NT2/D1 (cell line): Measurements from ENCODE around the gene TBC1D10B.
A peak's percentile ranks its signal among the peaks of the same experiment; 100 is the strongest.
"Not testable (repeated sequence)": the region's sequence is repeated elsewhere in the genome, so short reads cannot be mapped to it uniquely, and the experiment has no call there.

Experiments
- DNase-seq: peaks from one replicate; pipeline ENCODE4 v3.0.0-alpha.2; 2011; ENCODE audit warnings: low read depth, low spot score
- H3K27me3 ChIP-seq: 2 replicates; pipeline ENCODE4 v1.6.0; 2011; ENCODE audit warnings: mild to moderate bottlenecking; ENCODE audit not compliant: insufficient read length, insufficient read depth
- H3K36me3 ChIP-seq: 2 replicates; pipeline ENCODE4 v1.6.1; 2011; ENCODE audit warnings: mild to moderate bottlenecking, low read length, mixed read lengths; ENCODE audit not compliant: insufficient read depth, insufficient read length
- H3K4me1 ChIP-seq: 2 replicates; pipeline ENCODE4 v1.5.1; 2011; ENCODE audit not compliant: insufficient read depth, insufficient read length
- H3K4me3 ChIP-seq: 2 replicates; pipeline ENCODE4 v1.5.1; 2011; ENCODE audit warnings: low read depth; ENCODE audit not compliant: insufficient read length
- H3K9ac ChIP-seq: 2 replicates; pipeline ENCODE4 v1.6.0; 2011; ENCODE audit warnings: low read depth; ENCODE audit not compliant: insufficient read length
- H3K9me3 ChIP-seq: 2 replicates; pipeline ENCODE4 v1.5.1; 2011; ENCODE audit warnings: mild to moderate bottlenecking, low read length; ENCODE audit not compliant: insufficient read depth
- SUZ12 ChIP-seq: IDR thresholded peaks from 2 replicates; pipeline ENCODE4 v1.6.1; 2011; ENCODE audit not compliant: insufficient read length, insufficient read depth; ENCODE audit errors: extremely low read depth
- YY1 ChIP-seq: IDR thresholded peaks from 2 replicates; pipeline ENCODE4 v1.6.1; 2011; ENCODE audit not compliant: insufficient read length, insufficient read depth
- ZNF274 ChIP-seq: IDR thresholded peaks from 2 replicates; pipeline ENCODE4 v1.6.1; 2011; ENCODE audit warnings: mild to moderate bottlenecking, low read depth, low read length

The TBC1D10B gene

DNA sequence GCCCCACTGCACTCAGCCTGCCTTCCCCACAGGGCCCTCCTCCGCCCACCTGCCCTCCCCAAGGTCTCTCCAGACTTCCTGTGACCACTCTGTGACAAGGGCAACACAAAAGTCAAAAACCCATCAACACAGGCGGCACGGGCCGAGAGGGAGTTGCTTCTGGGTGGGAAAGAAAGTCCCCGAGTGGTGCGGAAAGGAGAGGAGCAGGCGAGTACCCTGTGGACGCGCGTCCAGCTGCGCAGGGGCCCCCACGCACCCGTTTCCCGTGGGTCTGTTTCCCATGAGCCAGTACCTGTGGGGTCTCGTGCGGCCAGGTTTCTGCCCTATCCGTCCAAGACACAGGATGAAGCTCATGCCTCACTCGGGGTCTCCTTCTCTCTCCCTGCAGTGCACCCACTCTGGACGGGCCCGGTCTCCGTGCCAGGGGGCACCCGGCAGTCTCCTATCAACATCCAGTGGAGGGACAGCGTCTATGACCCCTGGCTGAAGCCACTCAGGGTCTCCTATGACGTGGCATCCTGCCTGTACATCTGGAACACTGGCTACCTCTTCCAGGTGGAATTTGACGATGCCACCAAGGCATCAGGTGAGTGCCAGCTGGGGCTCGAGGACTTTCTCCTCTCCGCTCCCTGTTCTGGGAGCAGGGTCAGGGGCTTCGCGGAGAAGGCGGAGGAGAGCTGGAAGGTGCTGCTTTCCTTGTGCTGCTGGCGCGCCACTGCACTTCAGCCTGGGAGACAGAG lies 27.4 kb downstream of the TBC1D10B start:
- H3K9ac ChIP-seq = no peak overlapping the region
- TF ChIP-seq YY1 (no peak), SUZ12 (no peak), ZNF274 (no peak)

DNA sequence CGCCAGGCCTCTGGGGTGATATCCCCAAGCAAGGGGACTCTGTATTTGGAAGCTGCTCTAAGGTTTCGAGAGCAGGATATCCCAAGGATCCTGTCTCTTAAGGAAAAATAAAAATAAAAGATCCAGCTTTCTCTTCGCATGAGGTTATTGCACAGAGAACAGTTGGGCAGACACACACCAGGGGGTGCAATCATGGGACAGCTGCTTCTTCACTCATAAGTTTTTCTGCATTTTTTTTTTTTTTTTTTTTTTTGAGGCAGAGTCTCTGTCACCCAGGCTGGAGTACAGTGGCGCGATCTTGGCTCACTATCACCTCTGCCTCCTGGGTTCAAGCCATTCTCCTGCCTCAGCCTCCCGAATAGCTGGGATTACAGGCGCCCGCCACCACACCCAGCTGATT lies 28.3 kb downstream of the TBC1D10B start:
- not testable (repeated sequence) for H3K36me3 ChIP-seq, H3K4me1 ChIP-seq, H3K27me3 ChIP-seq, H3K9me3 ChIP-seq, H3K9ac ChIP-seq, H3K4me3 ChIP-seq, DNase-seq

More for the DNA sequence above, 27.4 kb downstream of the TBC1D10B start:
- no peak overlapping the region for H3K4me3 ChIP-seq
- DNase-seq = no peak
- H3K36me3 ChIP-seq = peaks cover 9% of the 10 kb centered on the region
- H3K9me3 ChIP-seq = no peaks in the 10 kb centered on the region
- no peaks in the 10 kb centered on the region for H3K4me1 ChIP-seq
- H3K27me3 ChIP-seq = no peaks in the 10 kb centered on the region

GRCh38 chr16:30340621-30341020 lies 29.7 kb downstream of the TBC1D10B start:
- no peak for TF ChIP-seq YY1
- TF ChIP-seq SUZ12 = no peak
- TF ChIP-seq ZNF274 = no peak
- Histone ChIP-seq H3K9me3 (no peaks in the 10 kb centered on the region), H3K27me3 (no peaks in the 10 kb centered on the region), H3K36me3 (peaks cover 9% of the 10 kb centered on the region), H3K4me1 (peaks cover 4% of the 10 kb centered on the region), H3K4me3 (no peak overlapping the region), H3K9ac (no peak overlapping the region)
- DNase-seq = no peak

DNA sequence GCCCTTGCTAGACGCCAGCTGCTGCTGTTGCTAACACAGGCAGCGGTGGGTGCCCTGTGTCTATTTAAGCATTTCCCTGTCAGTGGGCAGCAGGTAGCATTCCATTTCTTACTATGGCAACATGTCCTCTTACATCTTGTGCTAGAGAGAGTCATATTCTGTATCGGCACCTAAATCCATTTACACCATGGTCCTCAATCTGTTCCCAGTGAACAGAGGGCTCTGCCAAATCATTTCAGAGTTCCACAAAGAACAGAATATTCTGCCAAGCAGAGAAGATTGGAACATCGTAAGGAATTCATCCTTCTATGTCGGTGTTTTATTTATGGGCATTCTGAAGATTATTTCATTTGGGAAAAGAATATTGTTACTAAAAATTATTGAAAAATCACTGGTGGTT lies 31.6 kb downstream of the TBC1D10B start:
- not testable (repeated sequence) for H3K4me3 ChIP-seq, DNase-seq, H3K9ac ChIP-seq, H3K36me3 ChIP-seq, H3K4me1 ChIP-seq, H3K9me3 ChIP-seq, H3K27me3 ChIP-seq

DNA sequence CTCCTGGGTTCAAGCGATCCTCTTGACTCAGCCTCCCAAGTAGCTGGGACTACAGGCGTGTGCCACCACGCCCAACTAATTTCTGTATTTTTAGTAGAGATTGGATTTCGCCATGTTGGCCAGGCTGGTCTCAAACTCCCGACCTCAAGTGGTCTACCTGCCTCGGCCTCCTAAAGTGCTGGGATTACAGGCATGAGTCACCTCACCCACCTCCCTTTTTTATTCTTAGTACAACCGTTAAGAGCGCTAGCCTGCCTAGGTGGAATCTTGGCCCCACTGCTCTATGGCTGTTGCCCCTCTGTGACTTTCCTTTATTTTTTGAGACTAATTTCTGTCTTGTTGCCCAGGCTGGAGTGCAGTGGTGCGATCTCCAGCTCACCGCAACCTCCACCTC lies 32.3 kb downstream of the TBC1D10B start:
- not testable (repeated sequence) for DNase-seq, H3K4me1 ChIP-seq, H3K27me3 ChIP-seq, H3K4me3 ChIP-seq, H3K36me3 ChIP-seq, H3K9ac ChIP-seq, H3K9me3 ChIP-seq

GRCh38 chr16:30335598-30336474 lies 34.5 kb downstream of the TBC1D10B start:
- no peak overlapping the region for H3K9ac ChIP-seq
- H3K36me3 ChIP-seq = peaks cover 5% of the 10 kb centered on the region
- TF ChIP-seq YY1 = no peak
- no peak for TF ChIP-seq SUZ12
- no peak for TF ChIP-seq ZNF274
- no peaks in the 10 kb centered on the region for H3K27me3 ChIP-seq
- no peaks in the 10 kb centered on the region for H3K9me3 ChIP-seq
- H3K4me1 ChIP-seq = peaks cover 5% of the 10 kb centered on the region
- H3K4me3 ChIP-seq = peak overlapping the region; percentile 5
- no peak for DNase-seq

DNA sequence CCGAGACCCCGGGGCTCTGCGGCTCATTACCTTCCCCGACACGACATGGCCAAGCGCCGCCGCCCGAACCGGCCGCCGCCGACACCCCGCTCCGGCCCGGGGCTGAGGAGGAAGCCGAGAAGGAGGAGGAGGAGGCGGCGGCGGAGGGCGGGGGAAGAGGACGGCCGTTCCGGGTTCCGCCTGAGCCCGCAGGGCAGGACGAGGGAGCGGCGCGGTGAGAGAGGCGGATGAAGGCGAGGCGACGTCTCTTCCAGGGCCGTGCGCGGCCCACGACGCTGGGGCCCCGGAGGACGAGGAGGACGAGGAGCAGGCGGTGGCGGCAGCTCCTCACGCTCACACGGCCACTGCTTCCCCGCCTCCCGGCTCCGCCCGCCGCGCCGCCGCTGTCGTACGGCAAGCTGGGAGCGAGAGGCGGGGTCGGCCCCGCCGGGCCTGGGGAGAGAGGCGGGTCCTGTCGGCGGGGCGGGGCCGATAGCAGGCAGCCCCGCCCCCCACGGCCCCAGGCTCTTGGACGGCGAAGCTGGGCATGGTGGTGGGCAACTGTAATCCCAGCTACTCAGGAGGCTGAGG lies 35.2 kb downstream of the TBC1D10B start:
- not testable (repeated sequence) for H3K36me3 ChIP-seq, H3K27me3 ChIP-seq, H3K9me3 ChIP-seq, H3K4me1 ChIP-seq
- Histone ChIP-seq H3K9ac (peak overlapping the region; percentile 95), H3K4me3 (peak overlapping the region; percentile 86)
- peak; percentile 65 for DNase-seq

DNA sequence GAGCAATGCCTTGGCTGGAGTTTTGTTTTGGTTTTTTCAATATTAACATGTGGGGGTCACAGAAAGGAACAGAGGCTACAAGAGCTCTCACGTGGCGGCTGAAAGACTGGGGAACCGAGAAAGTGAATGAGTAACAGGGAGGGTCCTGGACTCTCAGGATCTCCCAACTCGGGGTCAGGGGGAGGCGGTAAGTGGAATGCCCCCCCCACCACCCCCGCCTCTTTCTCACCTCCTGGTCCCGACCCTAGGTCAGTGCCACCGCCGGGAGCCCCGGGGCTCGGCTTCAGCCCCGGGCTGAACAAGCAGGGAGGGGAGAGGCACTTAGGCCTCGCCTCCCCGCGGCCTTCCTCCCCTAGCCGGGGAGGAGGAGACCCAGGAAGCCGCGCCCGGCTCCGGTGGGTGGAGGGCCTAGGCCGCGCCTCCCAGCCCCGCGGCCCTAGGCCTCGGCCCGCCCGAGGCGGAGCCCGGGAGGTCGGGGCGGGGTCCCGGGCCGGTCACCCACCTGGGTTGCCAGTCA lies 35.8 kb downstream of the TBC1D10B start:
- not testable (repeated sequence) for H3K36me3 ChIP-seq, H3K4me1 ChIP-seq, H3K9ac ChIP-seq, H3K27me3 ChIP-seq, H3K9me3 ChIP-seq
- H3K4me3 ChIP-seq = peak overlapping the region; percentile 86
- DNase-seq = peak; percentile 56

DNA sequence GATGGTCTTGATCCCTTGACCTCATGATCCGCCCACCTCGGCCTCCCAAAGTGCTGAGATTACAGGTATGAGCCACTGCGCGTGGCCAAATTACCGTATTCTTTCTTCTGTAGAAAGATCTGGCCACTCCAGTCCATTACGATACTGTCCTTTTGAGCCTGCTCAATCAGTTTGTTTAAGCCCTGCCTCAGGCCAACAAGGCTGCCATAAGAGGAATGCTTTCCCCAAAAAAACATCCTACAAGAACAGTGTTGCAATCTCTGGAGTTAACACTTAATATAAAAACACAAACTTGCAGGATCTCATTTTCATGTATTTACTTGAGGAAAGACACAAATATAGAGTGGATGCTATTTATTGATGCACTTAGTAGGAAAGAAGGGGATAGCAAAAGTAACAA lies 46.1 kb downstream of the TBC1D10B start:
- not testable (repeated sequence) for H3K9me3 ChIP-seq, H3K4me1 ChIP-seq, H3K36me3 ChIP-seq, H3K27me3 ChIP-seq, H3K9ac ChIP-seq, H3K4me3 ChIP-seq, DNase-seq

DNA sequence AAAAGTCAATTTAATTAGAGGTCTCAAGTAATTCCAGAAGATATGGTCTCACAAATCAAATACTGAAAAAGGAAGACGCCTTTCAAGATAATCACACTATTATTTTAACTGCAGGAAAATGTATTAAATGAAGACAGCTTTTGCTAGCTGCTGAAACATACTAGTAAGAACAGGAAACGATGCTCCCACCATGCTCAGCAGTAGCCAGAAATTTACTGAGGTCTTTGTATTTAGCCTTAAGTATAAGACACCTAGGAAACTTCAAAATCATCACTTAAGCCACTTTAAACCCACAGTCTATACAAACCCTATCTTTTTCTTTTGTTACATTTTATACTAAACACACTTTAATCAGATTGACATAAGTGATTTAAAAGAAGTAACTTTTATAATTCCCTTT lies 51.6 kb downstream of the TBC1D10B start:
- not testable (repeated sequence) for H3K4me3 ChIP-seq, DNase-seq, H3K4me1 ChIP-seq

DNA sequence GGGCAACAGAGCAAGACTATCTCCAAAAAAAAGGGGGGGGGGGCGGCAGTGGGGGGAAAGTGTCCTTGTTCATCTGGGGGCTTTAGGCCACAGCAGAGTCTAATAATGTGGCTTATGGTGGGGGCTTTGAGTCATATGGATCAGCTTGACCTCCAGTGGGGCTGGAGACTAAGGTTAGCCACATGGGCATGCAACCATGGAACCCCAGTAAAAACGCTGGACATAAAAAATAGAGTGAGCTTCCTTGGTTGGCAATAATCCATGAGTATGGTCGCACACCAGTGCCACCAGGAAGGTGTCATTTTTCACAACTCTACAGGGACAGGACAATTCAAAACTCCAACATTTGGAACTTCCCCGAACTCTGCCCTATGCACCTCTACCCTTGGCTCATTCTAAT lies 59.4 kb downstream of the TBC1D10B start:
- H3K9ac ChIP-seq, DNase-seq: not testable (repeated sequence)

More for the DNA sequence above, 51.6 kb downstream of the TBC1D10B start:
- not testable (repeated sequence) for H3K9ac ChIP-seq, H3K36me3 ChIP-seq, H3K27me3 ChIP-seq, H3K9me3 ChIP-seq

More for the DNA sequence above, 59.4 kb downstream of the TBC1D10B start:
- H3K4me1 ChIP-seq, H3K36me3 ChIP-seq, H3K9me3 ChIP-seq, H3K4me3 ChIP-seq, H3K27me3 ChIP-seq: not testable (repeated sequence)
